Thyroid gland (tissue), 4 donors: ENCODE data around the gene ANKRD55.

ENCODE experiments used
- CTCF ChIP-seq, 6 experiments: fragments of 200-600 bp in 3 of 6; fragments of 450-650 bp in 3 of 6; sonication (generic) in 3 of 6; IDR thresholded peaks; one replicate each; pipeline ENCODE4 v1.5.1; 2016 to 2019; ENCODE audit warnings: antibody characterized with exemption in 6 of 6, mild to moderate bottlenecking in 2 of 6, inconsistent platforms in 1 of 6, moderate library complexity in 1 of 6
- POLR2A ChIP-seq, 2 donors: fragments of 450-650 bp; IDR thresholded peaks; one replicate each; pipeline ENCODE4 v1.6.1; 2017; ENCODE audit warnings: antibody characterized with exemption in 2 of 2, mild to moderate bottlenecking in 2 of 2, moderate library complexity in 1 of 2

- TF ChIP-seq CTCF (IDR thresholded peaks at IDR 0.05) (no peak), POLR2A (IDR thresholded peaks at IDR 0.05) (no peak)
Measured at GRCh38 chr5:56229111-56229510, 4.0 kb downstream of the ANKRD55 start.
